Midbrain (tissue), 1 donor: ENCODE data around the gene ALMS1.
"Not testable (repeated sequence)": the region's sequence is repeated elsewhere in the genome, so short reads cannot be mapped to it uniquely, and the experiment has no call there.

ENCODE experiments used
- DNase-seq: peaks from one replicate; lab custom pipeline; 2025; lab: John Stamatoyannopoulos, UW

The ALMS1 gene

GRCh38 chr2:73614105-73614504 lies 228.5 kb downstream of the ALMS1 start:
- no peak for DNase-seq

- DNase-seq, result no peak
These were observed 229.4 kb downstream of the ALMS1 start for GRCh38 chr2:73614997-73615396.

- not testable (repeated sequence) for DNase-seq
These were observed 234.3 kb downstream of the ALMS1 start for GRCh38 chr2:73619925-73620324.

GRCh38 chr2:73624036-73624435 lies 238.4 kb downstream of the ALMS1 start:
- not testable (repeated sequence) for DNase-seq

DNA sequence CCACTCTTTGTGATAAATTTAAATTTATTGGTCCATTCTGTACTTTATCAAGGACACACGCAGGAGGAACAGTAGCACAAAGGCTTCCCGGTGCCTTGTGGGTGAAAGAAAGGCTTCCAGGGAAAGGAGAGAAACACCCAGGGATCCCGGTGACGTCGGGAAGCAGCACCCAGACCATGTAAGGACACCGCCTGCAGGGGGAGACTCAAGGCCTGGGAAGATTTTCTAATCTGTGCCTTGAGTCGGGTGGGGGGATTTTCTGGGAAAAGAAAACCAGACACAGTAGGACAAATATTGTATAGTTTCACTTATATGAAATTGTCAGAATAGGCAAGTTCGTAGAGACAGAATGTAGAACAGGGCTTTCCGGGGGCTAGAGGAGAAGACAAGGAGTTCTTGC lies 239.0 kb downstream of the ALMS1 start:
- not testable (repeated sequence) for DNase-seq

DNA sequence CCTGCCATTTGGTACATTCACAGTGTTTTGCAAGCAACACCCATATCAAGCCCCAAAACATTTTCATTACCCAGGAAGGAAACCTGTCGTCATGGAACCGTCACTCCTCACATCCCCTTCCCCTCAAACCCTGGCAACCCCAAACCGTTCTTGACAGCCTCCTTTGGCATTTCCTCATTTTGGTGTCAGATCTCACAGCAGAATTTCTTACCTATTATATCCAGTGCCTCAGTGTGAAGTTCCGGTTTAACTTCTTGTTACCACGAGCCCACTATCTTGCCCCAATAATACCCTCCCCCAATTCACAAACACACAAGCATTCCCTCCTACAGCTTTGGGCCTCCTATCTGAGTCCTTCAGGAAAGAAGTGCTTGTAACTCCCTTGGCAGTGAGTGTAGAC lies 240.6 kb downstream of the ALMS1 start:
- DNase-seq, result not testable (repeated sequence)

DNA sequence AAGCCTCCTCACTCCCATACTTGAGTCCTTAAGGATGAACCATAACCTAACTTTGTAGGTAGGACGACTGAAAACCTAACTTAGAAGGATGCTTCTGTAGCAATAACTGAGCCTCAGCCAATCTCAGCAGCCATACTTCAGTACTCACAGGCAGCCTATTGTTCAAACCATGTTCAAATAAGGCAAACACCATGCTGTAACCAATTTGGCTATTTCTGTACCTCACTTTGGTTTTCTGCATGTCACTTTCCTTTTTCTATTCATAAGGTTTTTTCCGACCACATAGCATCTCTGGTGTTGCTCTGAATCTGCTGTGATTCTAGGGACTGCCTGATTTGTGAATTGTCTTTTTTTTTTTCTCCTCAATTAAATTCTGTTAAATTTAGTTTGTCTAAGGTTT lies 242.9 kb downstream of the ALMS1 start:
- DNase-seq, result not testable (repeated sequence)

DNA sequence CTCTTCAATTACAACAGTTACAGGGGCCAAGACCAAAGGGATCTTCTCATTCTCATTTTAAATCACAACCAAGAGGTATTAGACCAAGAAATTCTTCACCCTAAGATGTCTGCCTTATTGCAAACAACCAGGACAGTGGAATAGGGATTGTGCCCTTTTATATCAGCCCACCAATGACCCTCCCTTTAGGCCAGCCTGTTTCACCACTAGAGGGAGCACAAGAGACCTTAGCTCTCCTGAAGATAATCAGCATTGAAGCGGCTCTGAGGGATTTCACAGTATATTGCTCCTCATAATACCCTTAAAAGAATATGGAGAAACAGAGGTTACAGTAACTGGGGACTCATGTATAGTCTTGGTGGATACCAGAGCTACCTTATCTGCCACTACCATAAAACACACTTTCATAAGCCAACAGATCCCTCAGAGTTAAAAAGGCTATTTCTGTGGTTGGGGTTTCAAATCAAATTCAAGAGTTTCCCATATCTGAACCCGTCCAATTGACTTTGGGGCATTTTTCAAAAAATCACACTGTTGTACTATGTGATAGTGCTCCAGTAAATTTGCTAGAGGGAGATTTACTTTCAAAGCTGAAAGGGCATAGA lies 245.1 kb downstream of the ALMS1 start:
- DNase-seq, result not testable (repeated sequence)

DNA sequence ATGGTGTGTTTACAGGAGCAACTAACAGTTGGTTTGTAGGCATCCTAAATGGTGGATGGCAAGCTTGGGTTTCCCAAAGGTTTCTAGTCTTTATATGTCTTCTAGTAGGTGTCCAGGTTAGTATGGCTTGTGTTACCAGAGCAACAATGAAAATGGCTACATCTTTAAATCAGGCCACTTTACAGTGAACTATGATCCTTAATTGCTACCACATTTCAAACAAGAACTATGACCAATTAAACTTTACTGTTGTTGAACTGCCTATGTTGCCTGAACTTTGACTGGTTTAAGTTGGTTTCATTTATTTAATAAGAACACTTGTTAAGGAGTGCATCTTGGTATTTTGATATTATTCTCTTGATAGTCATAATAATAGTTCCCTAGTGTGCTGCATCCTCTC lies 251.3 kb downstream of the ALMS1 start:
- DNase-seq, result not testable (repeated sequence)

GRCh38 chr2:73638429-73638828 lies 252.8 kb downstream of the ALMS1 start:
- no peak for DNase-seq

DNA sequence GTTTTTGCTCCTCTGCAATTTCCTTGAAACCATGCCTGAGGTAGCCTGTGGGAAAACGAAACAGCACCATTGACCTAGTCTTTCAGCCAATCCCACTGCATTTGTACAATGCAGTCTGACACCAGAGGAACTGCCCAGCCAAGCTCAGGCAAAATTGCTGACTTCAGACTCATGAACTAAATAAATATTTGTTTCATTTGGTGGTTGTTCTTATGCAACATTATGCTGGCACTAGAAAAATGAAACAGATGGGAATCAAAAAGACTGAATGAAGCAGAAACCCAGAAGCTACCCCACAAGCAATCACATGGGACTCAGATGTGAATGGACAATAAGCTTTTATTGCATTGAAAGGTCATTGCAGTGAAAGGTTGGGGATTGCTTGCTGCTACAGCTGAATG lies 254.9 kb downstream of the ALMS1 start:
- peak; percentile 35 for DNase-seq

GRCh38 chr2:73640946-73641766 lies 255.5 kb downstream of the ALMS1 start:
- no peak for DNase-seq

- no peak for DNase-seq
These were observed 256.1 kb downstream of the ALMS1 start for GRCh38 chr2:73641767-73642062.

DNA sequence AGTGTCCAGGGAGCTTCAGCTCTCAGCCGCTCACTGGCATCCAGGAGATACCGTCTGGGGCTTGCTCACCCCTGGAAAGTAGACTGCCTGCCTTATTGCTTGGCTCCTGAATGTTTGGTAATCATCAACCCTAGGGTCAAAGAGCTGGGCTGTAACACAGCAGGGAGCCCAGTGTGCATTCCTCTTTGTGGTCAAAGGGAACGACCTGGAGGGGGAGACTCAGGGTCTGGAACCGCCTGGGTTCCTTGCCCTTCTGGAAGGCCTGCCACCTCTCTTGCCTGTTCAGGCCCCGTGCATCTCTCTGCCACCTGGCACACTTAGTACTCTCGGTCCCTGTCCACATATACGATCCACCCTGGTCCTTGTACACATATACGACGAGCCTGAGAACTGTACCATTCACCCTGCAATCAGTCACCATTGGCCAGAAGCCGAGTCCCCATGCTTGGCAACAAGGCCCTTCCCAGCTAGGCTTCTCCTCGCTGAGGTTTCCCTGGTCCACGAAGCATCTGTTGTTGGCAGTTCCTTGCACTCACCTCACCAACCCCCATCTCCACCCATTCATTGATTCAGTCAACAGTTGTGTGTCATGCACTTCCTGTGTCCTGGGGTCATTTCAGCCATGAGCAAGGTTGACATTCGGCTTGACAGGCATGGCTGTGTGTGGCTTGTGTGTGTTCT lies 256.8 kb downstream of the ALMS1 start, which contains the start of gene NAT8:
TSS of gene NAT8 (minus strand) at position 85 of the 681 bp plus-strand sequence. CDS start 794 bp downstream, outside the sequence.
- no peak for DNase-seq

DNA sequence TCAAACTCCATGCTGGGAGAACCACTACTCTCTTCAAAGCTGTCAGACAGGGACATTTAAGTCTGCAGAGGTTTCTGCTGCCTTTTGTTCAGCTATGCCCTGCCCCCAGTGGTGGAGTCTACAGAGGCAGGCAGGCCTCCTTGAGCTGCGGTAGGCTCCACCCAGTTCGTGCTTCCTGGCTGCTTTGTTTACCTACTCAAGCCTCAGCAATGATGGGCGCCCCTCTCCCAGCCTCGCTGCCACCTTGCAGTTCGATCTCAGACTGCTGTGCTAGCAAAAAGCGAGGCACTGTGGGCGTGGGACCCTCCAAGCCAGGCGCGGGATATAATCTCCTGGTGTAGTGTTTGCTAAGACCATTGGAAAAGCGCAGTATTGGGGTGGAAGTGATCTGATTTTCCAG lies 262.1 kb downstream of the ALMS1 start:
- DNase-seq, result not testable (repeated sequence)

GRCh38 chr2:73651591-73652230 lies 266.1 kb downstream of the ALMS1 start:
- no peak for DNase-seq

- no peak for DNase-seq
These were observed 266.7 kb downstream of the ALMS1 start for GRCh38 chr2:73652348-73652747.

- DNase-seq, result no peak
These were observed 268.5 kb downstream of the ALMS1 start for GRCh38 chr2:73654175-73654574.
